WTC11 (cell line): ENCODE data around the gene ZNF750. TPM values are rescaled to one million over a fixed set of nuclear protein-coding genes. Genes with fewer than 3 reads are reported as not detected.
A peak's percentile ranks its signal among the peaks of the same experiment; 100 is the strongest.
"Not testable (repeated sequence)": the region's sequence is repeated elsewhere in the genome, so short reads cannot be mapped to it uniquely, and the experiment has no call there.

ENCODE experiments used
- ATAC-seq: fragments of 200-7000 bp; cut with Tn5 transposase; 2 replicates; pipeline ENCODE4 v1.10.0; 2021; ENCODE audit warnings: mild to moderate bottlenecking, moderate library complexity
- CTCF ChIA-PET: fragments of 300-600 bp; sonication (Branson Sonifier 250); formaldehyde crosslinking; loops from one replicate; lab custom pipeline; 2021; ENCODE audit warnings: antibody characterized with exemption; lab: Charles Lee
- POLR2A ChIA-PET: fragments of 350-600 bp; sonication (Branson Sonifier 250); formaldehyde crosslinking; loops from one replicate; lab custom pipeline; 2021; ENCODE audit warnings: antibody characterized with exemption; lab: Charles Lee
- DNase-seq: peaks from one replicate; pipeline ENCODE4 v3.0.0; 2021; ENCODE audit warnings: low spot score
- H3K27ac Mint-ChIP-seq: 2 replicates; pipeline ENCODE4 v1.8.0; 2021; ENCODE audit warnings: mixed read lengths
- H3K27me3 Mint-ChIP-seq: 2 replicates; pipeline ENCODE4 v1.8.0; 2021; ENCODE audit warnings: low read depth, mild to moderate bottlenecking, moderate library complexity, mixed read lengths
- H3K36me3 Mint-ChIP-seq: 2 replicates; pipeline ENCODE4 v1.8.0; 2021; ENCODE audit warnings: mixed read lengths
- H3K4me1 Mint-ChIP-seq: 2 replicates; pipeline ENCODE4 v1.8.0; 2022; ENCODE audit warnings: mixed read lengths
- H3K4me3 Mint-ChIP-seq: 2 replicates; pipeline ENCODE4 v1.8.0; 2021; ENCODE audit warnings: mild to moderate bottlenecking, moderate library complexity, mixed read lengths
- H3K9me3 Mint-ChIP-seq: 2 replicates; pipeline ENCODE4 v1.8.0; 2021; ENCODE audit warnings: mixed read lengths
- EMX1 ChIP-seq: fragments of 250-450 bp; sonication (Bioruptor Pico); IDR thresholded peaks from 2 replicates; pipeline ENCODE4 v1.8.0; 2021; ENCODE audit warnings: mild to moderate bottlenecking
- ESRRA ChIP-seq: sonication (generic); formaldehyde crosslinking; IDR thresholded peaks from 2 replicates; pipeline ENCODE4 v1.8.1; 2022; ENCODE audit warnings: mild to moderate bottlenecking, missing genetic modification reagents, borderline replicate concordance
- ETV6 ChIP-seq: sonication (generic); formaldehyde crosslinking; IDR thresholded peaks from 2 replicates; pipeline ENCODE4 v1.8.1; 2022; ENCODE audit warnings: mild to moderate bottlenecking, missing genetic modification reagents
- GABPB1 ChIP-seq: sonication (generic); formaldehyde crosslinking; IDR thresholded peaks from 2 replicates; pipeline ENCODE4 v1.8.1; 2023; ENCODE audit warnings: mild to moderate bottlenecking, missing genetic modification reagents
- IRF1 ChIP-seq: sonication (generic); formaldehyde crosslinking; IDR thresholded peaks from 2 replicates; pipeline ENCODE4 v1.8.0; 2023; ENCODE audit warnings: missing genetic modification reagents
- JAZF1 ChIP-seq: fragments of 250-450 bp; sonication (Bioruptor Pico); IDR thresholded peaks from 2 replicates; pipeline ENCODE4 v1.9.0; 2021; ENCODE audit warnings: moderate library complexity, mild to moderate bottlenecking, inconsistent platforms
- JUN ChIP-seq: sonication (generic); formaldehyde crosslinking; IDR thresholded peaks from 2 replicates; pipeline ENCODE4 v1.8.0; 2023; ENCODE audit warnings: mild to moderate bottlenecking, missing genetic modification reagents
- NFYB ChIP-seq: sonication (generic); formaldehyde crosslinking; conservative IDR thresholded peaks from 2 replicates; pipeline ENCODE4 v1.8.0; 2022; ENCODE audit warnings: low read depth, missing genetic modification reagents
- NR2C2 ChIP-seq: sonication (generic); formaldehyde crosslinking; IDR thresholded peaks from 2 replicates; pipeline ENCODE4 v1.8.0; 2022; ENCODE audit warnings: mild to moderate bottlenecking, missing genetic modification reagents
- PRDM15 ChIP-seq: sonication (generic); formaldehyde crosslinking; IDR thresholded peaks from 2 replicates; pipeline ENCODE4 v1.8.0; 2022; ENCODE audit warnings: missing genetic modification reagents
- ZNF121 ChIP-seq: sonication (generic); formaldehyde crosslinking; IDR thresholded peaks from 2 replicates; pipeline ENCODE4 v1.8.0; 2023; ENCODE audit warnings: missing genetic modification reagents
- ZNF232 ChIP-seq: sonication (generic); formaldehyde crosslinking; IDR thresholded peaks from 2 replicates; pipeline ENCODE4 v1.8.0; 2022; ENCODE audit warnings: mild to moderate bottlenecking, missing genetic modification reagents
- ZNF281 ChIP-seq: sonication (generic); formaldehyde crosslinking; IDR thresholded peaks from 2 replicates; pipeline ENCODE4 v1.8.0; 2023; ENCODE audit warnings: mild to moderate bottlenecking, missing genetic modification reagents
- ZNF423 ChIP-seq: fragments of 250-450 bp; sonication (Bioruptor Pico); IDR thresholded peaks from 2 replicates; pipeline ENCODE4 v2.1.2; 2022; ENCODE audit warnings: mild to moderate bottlenecking, moderate library complexity
- total RNA-seq: library from RNA; stranded (reverse); gene quantifications from 3 replicates; pipeline ENCODE4 v1.2.3, GENCODE V29; 2021
- TF ChIP-seq, protein P1 (sequence below): sonication (generic); formaldehyde crosslinking; IDR thresholded peaks from 2 replicates; pipeline ENCODE4 v1.8.1; 2023; ENCODE audit warnings: mild to moderate bottlenecking, missing genetic modification reagents, moderate library complexity
- TF ChIP-seq, protein P2 (sequence below): sonication (generic); formaldehyde crosslinking; IDR thresholded peaks from 2 replicates; pipeline ENCODE4 v1.8.1; 2022; ENCODE audit warnings: low read depth, missing genetic modification reagents, borderline replicate concordance

Gene ZNF750
- total RNA-seq, 1 experiment from 2014 or later: 0.04 TPM

DNA sequence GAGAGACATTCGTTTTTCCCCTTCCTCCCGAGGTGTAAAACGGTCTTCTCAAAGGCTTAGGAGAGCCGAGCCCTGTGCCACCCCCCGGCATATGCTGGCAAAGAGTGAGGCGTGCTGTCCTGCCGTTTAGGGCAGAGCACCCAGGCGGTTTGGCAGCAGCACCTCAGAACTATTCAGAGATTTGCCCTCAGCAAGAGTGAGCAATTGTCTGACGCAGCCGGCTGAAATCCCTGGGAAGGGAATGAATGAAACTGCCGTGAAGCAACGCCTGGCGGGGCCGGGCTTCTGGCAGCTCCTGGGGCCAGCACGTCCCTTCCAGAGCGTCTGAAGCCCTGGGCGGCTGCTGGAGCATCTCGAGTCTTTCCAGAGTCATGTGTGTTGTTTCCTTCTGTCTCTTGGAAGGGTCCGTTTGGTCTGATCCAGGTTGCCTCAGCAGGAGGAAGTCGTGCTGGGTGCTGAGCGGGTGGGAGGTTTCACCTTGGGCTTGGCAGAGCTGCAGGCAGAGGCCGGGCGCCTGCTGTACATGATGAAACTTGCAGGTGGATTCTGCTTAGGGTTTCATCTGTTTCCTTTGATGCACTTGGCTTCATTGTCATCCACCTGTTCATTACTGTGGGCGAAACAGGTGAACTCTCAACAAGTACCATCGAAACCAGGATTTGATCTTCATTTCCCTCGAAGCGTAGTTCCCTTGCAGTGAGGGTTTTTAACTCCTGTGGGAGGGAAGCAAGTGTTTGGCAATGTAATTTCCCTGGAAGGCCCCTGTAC is 52.6 kb downstream of the ZNF750 start:
- no peaks in the 10 kb centered on the region for H3K27me3 Mint-ChIP-seq
- POLR2A ChIA-PET: no interaction called here
- TF ChIP-seq NR2C2 (CRISPR knock-in tag): no peak
- TF ChIP-seq ZNF232 (CRISPR knock-in tag): no peak
- no peak for TF ChIP-seq JAZF1 (CRISPR knock-in tag)
- TF ChIP-seq ZNF281: no peak
- no peak for TF ChIP-seq JUN (CRISPR knock-in tag)
- no peak for TF ChIP-seq ESRRA
- TF ChIP-seq, protein P1, sequence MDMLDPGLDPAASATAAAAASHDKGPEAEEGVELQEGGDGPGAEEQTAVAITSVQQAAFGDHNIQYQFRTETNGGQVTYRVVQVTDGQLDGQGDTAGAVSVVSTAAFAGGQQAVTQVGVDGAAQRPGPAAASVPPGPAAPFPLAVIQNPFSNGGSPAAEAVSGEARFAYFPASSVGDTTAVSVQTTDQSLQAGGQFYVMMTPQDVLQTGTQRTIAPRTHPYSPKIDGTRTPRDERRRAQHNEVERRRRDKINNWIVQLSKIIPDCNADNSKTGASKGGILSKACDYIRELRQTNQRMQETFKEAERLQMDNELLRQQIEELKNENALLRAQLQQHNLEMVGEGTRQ (CRISPR knock-in tag): no peak
- TF ChIP-seq IRF1 (CRISPR knock-in tag): no peak
- TF ChIP-seq, protein P2, sequence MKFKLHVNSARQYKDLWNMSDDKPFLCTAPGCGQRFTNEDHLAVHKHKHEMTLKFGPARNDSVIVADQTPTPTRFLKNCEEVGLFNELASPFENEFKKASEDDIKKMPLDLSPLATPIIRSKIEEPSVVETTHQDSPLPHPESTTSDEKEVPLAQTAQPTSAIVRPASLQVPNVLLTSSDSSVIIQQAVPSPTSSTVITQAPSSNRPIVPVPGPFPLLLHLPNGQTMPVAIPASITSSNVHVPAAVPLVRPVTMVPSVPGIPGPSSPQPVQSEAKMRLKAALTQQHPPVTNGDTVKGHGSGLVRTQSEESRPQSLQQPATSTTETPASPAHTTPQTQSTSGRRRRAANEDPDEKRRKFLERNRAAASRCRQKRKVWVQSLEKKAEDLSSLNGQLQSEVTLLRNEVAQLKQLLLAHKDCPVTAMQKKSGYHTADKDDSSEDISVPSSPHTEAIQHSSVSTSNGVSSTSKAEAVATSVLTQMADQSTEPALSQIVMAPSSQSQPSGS: no peak
- no peak for TF ChIP-seq PRDM15
- TF ChIP-seq EMX1 (CRISPR knock-in tag): no peak
- no peak for TF ChIP-seq NFYB
- no peak for TF ChIP-seq ETV6 (CRISPR knock-in tag)
- no peak for ATAC-seq
- H3K36me3 Mint-ChIP-seq: peaks cover 34% of the 10 kb centered on the region
- H3K9me3 Mint-ChIP-seq: no peaks in the 10 kb centered on the region
- H3K27ac Mint-ChIP-seq: no peak overlapping the region; the same call in 1 of the 2 replicates
- H3K4me3 Mint-ChIP-seq: no peak overlapping the region
- DNase-seq: no peak
- no peaks in the 10 kb centered on the region; the same call in 1 of the 2 replicates for H3K4me1 Mint-ChIP-seq
- CTCF ChIA-PET: interaction anchor here (1.4 kb wide), 1 partner anchor 127 kb away, joined by 3 read pairs; no protein-coding TSS in a partner anchor

GRCh38 chr17:82786427-82786826 is 53.4 kb downstream of the ZNF750 start:
- TF ChIP-seq ZNF121: no peak
- TF ChIP-seq ZNF423 (CRISPR knock-in tag): peak; percentile 45
- no peak for TF ChIP-seq GABPB1 (CRISPR knock-in tag)
- POLR2A ChIA-PET: no interaction called here
- Mint-ChIP-seq H3K4me1 (peaks cover 5% of the 10 kb centered on the region), H3K9me3 (no peaks in the 10 kb centered on the region), H3K4me3 (no peak overlapping the region), H3K27me3 (no peaks in the 10 kb centered on the region), H3K27ac (no peak overlapping the region), H3K36me3 (peaks cover 35% of the 10 kb centered on the region)
- CTCF ChIA-PET: interaction anchor here (1.4 kb wide), 1 partner anchor 127 kb away, joined by 3 read pairs; no protein-coding TSS in a partner anchor
- no peak for ATAC-seq
- no peak for DNase-seq

DNA sequence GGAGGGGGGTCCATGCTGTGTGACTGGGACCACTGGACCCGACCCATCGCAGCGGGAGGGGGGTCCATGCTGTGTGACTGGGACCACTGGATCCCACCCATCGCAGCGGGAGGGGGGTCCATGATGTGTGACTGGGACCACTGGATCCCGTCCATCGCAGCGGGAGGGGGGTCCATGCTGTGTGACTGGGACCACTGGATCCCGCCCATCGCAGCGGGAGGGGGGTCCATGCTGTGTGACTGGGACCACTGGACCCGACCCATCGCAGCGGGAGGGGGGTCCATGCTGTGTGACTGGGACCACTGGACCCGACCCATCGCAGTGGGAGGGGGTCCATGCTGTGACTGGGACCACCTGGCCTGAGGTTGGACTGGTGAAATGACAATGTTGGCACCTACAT is 54.2 kb downstream of the ZNF750 start:
- CTCF ChIA-PET, H3K27ac Mint-ChIP-seq, H3K9me3 Mint-ChIP-seq, ATAC-seq, H3K4me1 Mint-ChIP-seq, DNase-seq, H3K4me3 Mint-ChIP-seq, POLR2A ChIA-PET, H3K27me3 Mint-ChIP-seq: not testable (repeated sequence)
- H3K36me3 Mint-ChIP-seq: peaks cover 33% of the 10 kb centered on the region
